Mesendoderm (in vitro differentiated cells): ENCODE results near the gene SHC3.

ENCODE experiments used
- DNase-seq: peaks from one replicate; pipeline ENCODE4 v3.0.0; 2013
- H2AK5ac ChIP-seq: 2 replicates; pipeline ENCODE4 v1.6.1; 2013; ENCODE audit warnings: low read length, inconsistent platforms
- H2BK120ac ChIP-seq: 2 replicates; pipeline ENCODE4 v1.6.1; 2013; ENCODE audit warnings: low read depth, mild to moderate bottlenecking, low read length, moderate library complexity, mixed read lengths
- H2BK15ac ChIP-seq: replicated peaks from 2 replicates; pipeline ENCODE4 v1.6.1; 2013; ENCODE audit warnings: low read depth, mild to moderate bottlenecking, moderate library complexity
- H2BK5ac ChIP-seq: 2 replicates; pipeline ENCODE4 v1.6.1; 2013; ENCODE audit warnings: low read length, inconsistent platforms
- H3K18ac ChIP-seq: 2 replicates; pipeline ENCODE4 v1.6.1; 2013; ENCODE audit warnings: mild to moderate bottlenecking, low read length, mixed read lengths
- H3K23ac ChIP-seq: one replicate; pipeline ENCODE4 v1.6.1; 2013; ENCODE audit warnings: low read length
- H3K27ac ChIP-seq: 2 replicates; pipeline ENCODE4 v1.5.1; 2013; ENCODE audit warnings: low read depth, mild to moderate bottlenecking, inconsistent platforms, low read length, moderate library complexity
- H3K27me3 ChIP-seq: 2 replicates; pipeline ENCODE4 v1.6.1; 2013; ENCODE audit warnings: low read length, control low read depth, mild to moderate bottlenecking, inconsistent platforms; ENCODE audit not compliant: insufficient read depth, poor library complexity
- H3K36me3 ChIP-seq: 2 replicates; pipeline ENCODE4 v1.6.1; 2013; ENCODE audit warnings: low read length, inconsistent platforms; ENCODE audit not compliant: control insufficient read depth, insufficient read depth
- H3K4ac ChIP-seq: one replicate; pipeline ENCODE4 v1.6.1; 2013; ENCODE audit warnings: low read depth, mild to moderate bottlenecking, low read length, moderate library complexity
- H3K4me1 ChIP-seq: 2 replicates; pipeline ENCODE4 v1.6.1; 2013; ENCODE audit warnings: low read depth, low read length, inconsistent platforms; ENCODE audit not compliant: control insufficient read depth
- H3K4me2 ChIP-seq: 2 replicates; pipeline ENCODE4 v1.6.1; 2013; ENCODE audit warnings: low read length
- H3K4me3 ChIP-seq: 2 replicates; pipeline ENCODE4 v1.5.1; 2013; ENCODE audit warnings: mild to moderate bottlenecking, low read length
- H3K56ac ChIP-seq: one replicate; pipeline ENCODE4 v1.6.1; 2013; ENCODE audit warnings: low read length
- H3K79me1 ChIP-seq: 2 replicates; pipeline ENCODE4 v1.6.1; 2013; ENCODE audit warnings: low read length, inconsistent platforms
- H3K79me2 ChIP-seq: 2 replicates; pipeline ENCODE4 v1.6.1; 2013; ENCODE audit warnings: mild to moderate bottlenecking, low read length; ENCODE audit not compliant: control insufficient read depth, insufficient read depth
- H3K9ac ChIP-seq: 2 replicates; pipeline ENCODE4 v1.6.1; 2013; ENCODE audit warnings: low read length, inconsistent platforms
- H4K5ac ChIP-seq: one replicate; pipeline ENCODE4 v1.6.1; 2013; ENCODE audit warnings: low read length
- H4K8ac ChIP-seq: one replicate; pipeline ENCODE4 v1.6.1; 2013; ENCODE audit warnings: low read depth, mild to moderate bottlenecking, control low read depth, low read length, moderate library complexity
- WGBS: extraction: QIAGEN DNeasy Blood & Tissue Kit; methylation state at CpG from one replicate; pipeline ENCODE4 v1.1.7; 2013; ENCODE audit warnings: low lambda C conversion rate, missing lambda C conversion rate; ENCODE audit not compliant: insufficient coverage; ENCODE audit errors: extremely low coverage; 5-methylcytosine and 5-hydroxymethylcytosine counted together

Gene SHC3

DNA sequence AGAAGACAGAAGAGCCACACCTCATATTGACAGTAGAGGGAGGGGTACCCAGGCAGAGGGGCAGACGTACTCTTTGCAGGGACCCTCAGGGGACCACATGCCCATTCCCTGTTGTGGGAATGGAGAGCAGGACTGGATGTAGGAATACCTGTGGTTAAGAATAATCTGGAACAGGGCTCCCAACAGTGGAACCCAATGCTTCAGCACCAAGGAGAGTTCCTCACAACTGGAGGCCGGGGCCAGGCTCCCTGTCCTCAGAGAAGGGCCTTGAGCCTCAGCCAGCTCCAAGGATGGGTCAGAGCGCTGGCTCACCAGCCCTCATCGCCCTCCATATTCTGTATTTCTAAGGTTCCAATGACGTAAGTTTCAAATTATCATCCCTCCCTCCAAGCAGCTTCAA is 7.4 kb upstream of the SHC3 start:
- Histone ChIP-seq H3K79me2 (no peaks in the 10 kb centered on the region), H3K27ac (no peak overlapping the region), H4K8ac (no peak overlapping the region), H3K4ac (no peak overlapping the region), H3K4me3 (no peak overlapping the region), H2BK120ac (no peak overlapping the region), H4K5ac (no peak overlapping the region), H3K36me3 (no peaks in the 10 kb centered on the region), H3K9ac (no peak overlapping the region), H3K23ac (no peak overlapping the region), H3K4me2 (no peak overlapping the region), H2BK5ac (no peak overlapping the region), H3K27me3 (no peaks in the 10 kb centered on the region), H2AK5ac (no peak overlapping the region), H3K18ac (no peak overlapping the region), H3K4me1 (no peaks in the 10 kb centered on the region), H2BK15ac (no peak overlapping the region), H3K56ac (no peak overlapping the region), H3K79me1 (no peaks in the 10 kb centered on the region)
- DNase-seq, result peak; percentile 68
- no CpG with 5 or more reads among the region's 5 CpGs for WGBS

DNA sequence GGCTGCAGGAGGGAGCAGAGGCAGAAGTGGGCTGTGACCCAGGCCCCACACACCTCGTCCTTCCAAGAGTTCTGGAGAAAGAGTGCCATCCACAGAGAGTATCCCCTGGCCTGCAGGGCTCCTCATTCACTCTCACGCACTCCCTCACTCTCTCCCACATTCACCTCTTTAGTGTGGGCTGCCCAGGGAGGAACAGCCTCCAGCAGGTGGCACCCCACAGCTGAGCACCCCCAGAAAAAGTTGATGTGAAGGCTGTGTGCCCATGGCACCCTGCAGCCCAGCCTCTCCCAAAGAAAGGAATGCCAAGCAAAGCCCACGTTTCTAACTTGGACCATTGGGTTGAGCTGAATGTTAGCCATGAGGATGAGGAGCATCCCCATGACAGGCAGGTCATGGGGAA is 4.5 kb upstream of the SHC3 start:
- Histone ChIP-seq H3K56ac (no peak overlapping the region), H4K8ac (no peak overlapping the region), H3K4ac (no peak overlapping the region), H2AK5ac (no peak overlapping the region), H2BK5ac (no peak overlapping the region), H4K5ac (no peak overlapping the region), H3K18ac (no peak overlapping the region), H3K23ac (no peak overlapping the region), H3K79me1 (no peaks in the 10 kb centered on the region), H2BK15ac (no peak overlapping the region), H3K4me2 (no peak overlapping the region), H3K4me3 (no peak overlapping the region), H3K79me2 (no peaks in the 10 kb centered on the region), H3K4me1 (peaks cover 4% of the 10 kb centered on the region), H3K36me3 (no peaks in the 10 kb centered on the region), H3K27me3 (no peaks in the 10 kb centered on the region), H2BK120ac (no peak overlapping the region), H3K9ac (no peak overlapping the region), H3K27ac (no peak overlapping the region)
- WGBS, result no CpG with 5 or more reads among the region's 3 CpGs
- no peak for DNase-seq

DNA sequence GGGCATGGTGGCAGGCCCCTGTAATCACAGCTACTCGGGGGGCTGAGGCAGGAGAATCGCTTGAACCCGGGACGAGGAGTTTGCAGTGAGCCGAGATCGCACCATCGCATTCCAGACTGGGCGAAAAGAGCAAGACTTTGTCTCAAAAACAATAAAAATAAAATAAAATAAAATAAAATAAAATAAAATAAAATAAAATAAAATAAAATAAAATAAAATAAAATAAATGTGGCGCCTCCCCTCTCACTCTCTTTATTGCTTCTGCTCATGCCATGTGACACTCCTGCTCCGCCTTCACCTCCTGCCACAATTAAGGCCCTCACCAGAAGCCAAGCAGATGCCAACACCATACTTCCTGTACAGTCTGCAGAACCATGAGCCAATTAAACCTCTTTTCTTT is 3.8 kb upstream of the SHC3 start:
- WGBS, result no CpG with 5 or more reads among the region's 10 CpGs
- Histone ChIP-seq H3K36me3 (no peaks in the 10 kb centered on the region), H2BK15ac (no peak overlapping the region), H3K4me1 (peaks cover 4% of the 10 kb centered on the region), H3K18ac (no peak overlapping the region), H3K4me3 (no peak overlapping the region), H3K56ac (no peak overlapping the region), H4K5ac (no peak overlapping the region), H3K23ac (no peak overlapping the region), H3K4ac (no peak overlapping the region), H3K27ac (no peak overlapping the region), H2AK5ac (no peak overlapping the region), H3K79me1 (no peaks in the 10 kb centered on the region), H3K4me2 (no peak overlapping the region), H4K8ac (no peak overlapping the region), H3K27me3 (no peaks in the 10 kb centered on the region), H3K79me2 (no peaks in the 10 kb centered on the region), H3K9ac (no peak overlapping the region), H2BK120ac (no peak overlapping the region), H2BK5ac (no peak overlapping the region)
- no peak for DNase-seq

DNA sequence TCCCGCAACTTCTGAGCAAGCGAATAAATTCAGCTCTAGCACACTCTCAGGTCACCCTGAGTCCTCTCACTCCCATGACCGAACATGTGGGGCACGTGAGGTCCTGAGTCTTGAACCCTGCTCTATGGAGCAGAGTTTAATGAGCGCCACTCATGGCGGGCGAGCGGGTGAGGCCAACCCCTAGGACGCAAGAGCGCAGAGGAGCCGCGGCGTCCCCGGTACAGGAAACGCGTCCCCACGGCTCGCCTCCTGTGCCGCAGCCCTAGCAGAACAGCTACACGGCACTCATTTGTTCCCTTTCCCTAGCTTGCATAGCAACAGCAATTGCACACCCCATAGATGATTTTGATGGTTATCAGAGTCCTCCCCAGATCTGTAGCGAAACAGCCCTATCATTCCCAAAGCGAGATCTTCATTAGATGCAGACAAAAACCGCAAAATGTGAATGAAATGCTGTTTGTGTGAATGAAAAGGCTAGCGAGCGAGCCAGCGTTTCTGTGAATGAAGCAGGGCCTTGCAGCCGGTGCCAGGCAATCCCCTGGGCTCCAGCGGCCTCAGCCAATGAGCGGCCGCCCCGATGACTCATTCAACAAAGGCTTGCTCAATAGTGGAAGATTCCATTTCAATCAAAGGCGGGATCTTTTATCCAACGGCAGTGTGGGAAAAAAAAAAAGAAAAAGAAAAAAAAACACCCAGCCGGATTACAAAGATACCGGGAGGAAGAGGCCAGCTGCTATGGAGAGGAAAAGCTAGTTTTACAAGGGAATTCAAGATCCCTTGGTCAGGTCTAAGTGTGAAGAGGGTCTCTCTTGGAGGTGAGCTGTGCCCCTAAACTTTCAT is 1.5 kb upstream of the SHC3 start:
- H3K4me2 ChIP-seq, result peak overlapping the region; percentile 96
- no peak overlapping the region for H4K5ac ChIP-seq
- H3K27ac ChIP-seq, result peak overlapping the region; percentile 79
- H3K23ac ChIP-seq, result peak overlapping the region; percentile 51
- H2BK120ac ChIP-seq, result no peak overlapping the region
- H2AK5ac ChIP-seq, result no peak overlapping the region
- H3K56ac ChIP-seq, result peak overlapping the region; percentile 88
- H3K9ac ChIP-seq, result peak overlapping the region; percentile 76
- DNase-seq, result peak; percentile 97
- no CpG with 5 or more reads among the region's 35 CpGs for WGBS
- H3K79me1 ChIP-seq, result peaks cover 2% of the 10 kb centered on the region
- no peak overlapping the region for H3K18ac ChIP-seq
- H3K27me3 ChIP-seq, result no peaks in the 10 kb centered on the region
- H4K8ac ChIP-seq, result no peak overlapping the region
- peaks cover 2% of the 10 kb centered on the region for H3K79me2 ChIP-seq
- H3K4ac ChIP-seq, result peak overlapping the region; percentile 83
- peak overlapping the region; percentile 36 for H3K4me3 ChIP-seq
- peak overlapping the region; percentile 74 for H2BK5ac ChIP-seq
- H3K36me3 ChIP-seq, result no peaks in the 10 kb centered on the region
- no peak overlapping the region for H2BK15ac ChIP-seq
- H3K4me1 ChIP-seq, result peaks cover 4% of the 10 kb centered on the region

DNA sequence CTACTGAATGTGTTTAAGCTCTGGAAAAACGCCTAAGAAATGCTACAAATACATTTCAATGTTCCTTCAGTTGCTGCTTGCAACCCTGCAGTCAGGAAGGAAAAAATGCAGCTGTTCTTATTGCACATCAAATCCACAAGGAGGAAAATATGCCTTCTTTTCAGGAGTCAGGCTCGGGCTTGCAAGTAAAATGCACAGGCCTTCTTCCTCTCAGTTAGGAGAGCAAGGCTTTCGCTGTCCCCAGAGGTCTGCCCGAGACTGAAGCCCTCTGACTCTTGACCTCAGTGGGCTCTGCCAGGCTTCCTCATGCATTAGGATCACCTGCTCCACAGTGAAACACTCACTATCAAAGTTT is 899 bp upstream of the SHC3 start:
- Histone ChIP-seq H3K4me1 (peaks cover 4% of the 10 kb centered on the region), H3K23ac (no peak overlapping the region), H3K4me3 (no peak overlapping the region), H3K4me2 (peak overlapping the region; percentile 96), H3K79me2 (peaks cover 2% of the 10 kb centered on the region), H4K5ac (no peak overlapping the region), H2BK120ac (no peak overlapping the region), H3K18ac (no peak overlapping the region), H3K4ac (peak overlapping the region; percentile 83), H2BK15ac (no peak overlapping the region), H3K27ac (peak overlapping the region; percentile 79), H3K79me1 (peaks cover 2% of the 10 kb centered on the region), H2AK5ac (no peak overlapping the region), H3K36me3 (no peaks in the 10 kb centered on the region), H3K27me3 (no peaks in the 10 kb centered on the region), H3K56ac (peak overlapping the region; percentile 88), H4K8ac (no peak overlapping the region), H3K9ac (peak overlapping the region; percentile 76), H2BK5ac (no peak overlapping the region)
- peak; percentile 59 for DNase-seq
- no CpG with 5 or more reads among the region's 4 CpGs for WGBS
